HG02571 (cell line): ENCODE results near the gene TCF7L2.

ENCODE experiments used
- ATAC-seq: cut with Tn5 transposase; IDR thresholded peaks from one replicate; pipeline ENCODE4 v1.9.1; 2021; ENCODE audit warnings: mild to moderate bottlenecking, moderate library complexity; ENCODE audit not compliant: unreplicated experiment

The TCF7L2 gene

DNA sequence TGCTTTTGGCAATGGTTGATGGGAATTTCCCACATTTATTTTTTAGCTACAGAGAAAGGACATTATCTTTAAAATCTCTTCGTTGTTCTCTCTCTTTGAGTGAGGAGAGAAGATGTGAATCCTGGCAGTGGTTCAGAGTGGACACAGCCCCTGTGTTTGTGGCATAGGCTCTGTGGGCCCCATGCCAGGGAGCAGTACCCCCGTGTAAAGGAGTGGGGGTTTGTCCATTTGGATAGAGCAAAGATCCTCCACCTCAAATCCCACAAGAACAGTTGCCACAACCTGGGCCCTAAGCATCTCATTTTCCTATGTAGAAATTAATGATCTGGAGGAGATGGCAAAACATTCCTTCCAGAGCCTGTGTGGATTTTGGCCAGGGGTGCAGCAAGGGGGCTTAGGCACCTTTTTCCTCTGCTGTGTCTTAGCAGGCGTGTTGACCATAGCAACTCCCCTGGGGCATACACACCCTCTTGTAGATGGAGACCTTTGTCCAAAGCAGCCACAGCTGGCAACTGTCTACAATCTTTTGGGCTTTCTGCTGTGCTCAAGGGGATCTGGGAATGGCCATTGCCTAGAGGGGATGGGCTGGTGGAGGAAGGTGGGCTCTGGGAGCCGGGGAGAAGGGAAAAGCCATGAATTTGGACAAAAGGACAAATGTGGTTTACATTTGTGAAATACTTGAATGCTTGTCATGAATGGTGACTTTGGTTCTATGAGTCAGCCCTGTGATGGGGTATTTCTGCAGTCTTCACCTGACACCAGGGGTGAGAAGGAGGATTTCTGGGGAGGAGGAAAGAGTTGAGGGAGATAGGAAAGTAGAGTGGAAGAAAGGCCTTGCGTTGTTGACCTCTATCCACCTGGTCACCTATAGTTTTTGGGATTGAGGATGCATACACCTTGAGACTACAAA, 92.0 kb downstream of the TCF7L2 start:
- ATAC-seq = no peak

DNA sequence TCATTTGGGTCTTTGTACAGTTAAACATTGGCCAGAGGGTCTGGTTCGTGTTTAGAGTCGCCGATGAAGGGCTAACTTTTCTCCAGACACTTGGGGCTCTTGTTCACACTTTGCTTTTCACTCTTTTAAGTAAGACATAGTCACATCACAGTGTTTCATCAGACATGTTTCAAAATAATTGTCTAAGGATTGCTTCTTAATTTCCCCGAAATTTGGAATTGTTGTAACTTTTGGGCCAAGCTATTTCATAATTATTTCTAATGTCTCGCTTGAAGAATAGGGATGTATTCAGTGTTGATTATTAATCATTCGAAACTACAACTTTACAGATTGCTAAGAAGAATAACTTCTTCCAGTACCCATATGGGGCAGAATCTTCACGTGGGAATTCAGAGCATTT, 92.8 kb downstream of the TCF7L2 start:
- no peak for ATAC-seq

DNA sequence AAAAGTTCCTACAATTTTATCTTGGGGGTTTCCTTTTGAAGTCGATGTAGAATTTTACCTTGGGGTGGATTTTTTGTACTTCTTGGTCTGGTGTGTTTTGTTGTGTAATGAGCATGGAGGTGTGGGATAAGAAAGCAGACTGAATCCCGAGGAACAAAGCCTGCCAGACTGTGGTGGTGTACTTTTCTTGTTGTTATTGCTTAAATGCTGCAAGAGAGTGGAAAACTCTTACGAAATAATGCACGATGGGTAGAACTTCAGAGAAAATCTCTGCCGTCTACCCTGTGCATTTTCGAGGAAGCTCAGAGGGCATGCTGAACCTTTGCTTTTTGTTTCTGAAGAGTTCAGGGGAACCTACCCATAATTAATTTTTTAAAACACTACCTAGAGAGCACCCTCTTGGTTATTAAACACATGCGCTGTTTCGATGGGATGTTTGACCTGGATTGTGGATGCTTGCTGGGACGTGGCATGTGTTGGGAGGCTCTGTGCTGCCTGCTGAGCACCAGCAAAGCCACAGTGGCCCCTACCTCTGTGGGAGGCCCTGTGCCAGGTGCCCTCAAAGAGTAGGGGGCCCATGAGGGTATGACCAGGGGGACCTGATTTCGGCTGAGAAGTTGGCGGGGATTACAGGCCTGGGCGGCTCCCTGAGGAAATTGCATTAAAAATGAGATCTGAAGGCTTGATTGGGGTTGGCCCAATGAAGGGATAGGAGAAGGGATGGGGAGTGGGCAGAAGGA, 94.1 kb downstream of the TCF7L2 start:
- ATAC-seq = no peak

DNA sequence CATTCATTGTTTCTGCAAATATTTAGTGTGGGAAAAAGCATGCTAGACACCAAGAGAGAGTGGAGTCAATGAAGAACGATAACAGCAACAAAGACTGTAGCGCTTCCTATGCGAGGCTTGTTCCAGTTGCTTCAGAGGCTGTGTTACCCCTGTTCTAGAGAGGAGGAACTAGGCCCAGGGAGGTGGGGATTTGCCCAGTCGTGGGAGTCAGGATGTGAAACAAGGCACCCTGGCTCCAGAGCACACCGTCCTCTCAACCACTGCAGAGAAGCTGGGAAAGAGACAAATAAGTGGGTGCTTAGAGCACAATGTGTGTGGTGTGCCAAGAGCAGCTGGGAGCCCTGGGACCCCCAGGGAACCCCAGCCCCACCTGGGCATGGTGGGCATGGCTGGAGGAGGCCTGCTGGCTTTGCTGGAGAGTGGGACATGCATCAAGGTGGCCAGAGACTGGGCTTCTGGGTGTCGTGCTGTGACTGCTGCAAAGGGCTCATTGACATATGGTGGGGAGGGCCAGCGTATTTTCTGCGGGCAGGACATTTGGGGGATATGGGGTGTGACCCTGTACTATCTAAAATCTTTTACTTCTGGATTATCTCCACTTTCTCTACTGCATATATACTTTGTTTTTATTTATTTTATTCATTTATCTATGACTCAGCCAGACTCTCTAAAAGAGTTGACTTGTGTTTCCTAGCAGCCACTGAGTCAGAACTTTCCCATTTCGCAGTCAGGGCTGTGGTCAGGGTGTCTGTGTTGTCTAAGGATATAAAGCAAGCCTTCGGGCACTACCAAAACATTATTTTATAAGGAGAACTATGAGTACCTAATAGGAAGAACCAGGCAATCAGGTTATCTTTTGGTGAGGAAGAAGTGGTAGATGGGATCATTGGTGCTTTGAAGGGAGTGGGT, 95.4 kb downstream of the TCF7L2 start:
- ATAC-seq = no peak

DNA sequence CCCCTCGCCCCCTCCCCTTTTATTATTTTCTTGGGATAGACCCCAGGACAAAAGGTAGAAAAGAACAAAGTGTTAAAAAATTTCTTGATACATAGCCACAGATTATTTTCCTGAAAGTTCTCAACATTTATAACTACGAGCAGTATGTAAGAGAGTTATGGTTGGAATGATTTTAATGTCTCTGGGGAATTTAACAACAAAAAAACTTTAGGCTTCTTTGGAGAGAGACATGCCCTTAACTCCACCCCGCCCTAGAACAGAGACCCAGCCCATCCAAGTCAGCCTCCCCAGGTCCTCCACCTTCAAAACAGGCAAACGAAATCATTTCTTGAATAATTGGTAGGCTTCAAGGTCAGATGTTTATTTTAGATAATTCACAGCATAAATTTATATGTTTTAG, 97.1 kb downstream of the TCF7L2 start:
- ATAC-seq = no peak

DNA sequence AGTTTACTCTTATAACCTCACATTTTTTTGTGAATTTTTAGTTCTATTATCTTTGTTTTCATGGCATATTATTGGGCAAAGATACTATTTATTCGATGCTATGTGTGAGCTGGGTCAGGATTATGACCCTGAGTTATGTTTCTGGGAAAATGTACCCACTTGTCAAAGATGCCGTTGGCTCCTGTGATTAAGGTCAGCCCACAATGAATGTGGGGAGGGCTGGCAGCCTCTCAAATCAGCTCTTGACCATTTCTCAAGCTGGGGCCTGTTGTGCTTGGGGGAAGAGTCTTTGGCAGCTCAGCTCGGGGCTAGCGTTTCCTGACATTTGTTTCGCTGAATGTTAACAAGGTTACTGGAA, 97.5 kb downstream of the TCF7L2 start:
- ATAC-seq = no peak

DNA sequence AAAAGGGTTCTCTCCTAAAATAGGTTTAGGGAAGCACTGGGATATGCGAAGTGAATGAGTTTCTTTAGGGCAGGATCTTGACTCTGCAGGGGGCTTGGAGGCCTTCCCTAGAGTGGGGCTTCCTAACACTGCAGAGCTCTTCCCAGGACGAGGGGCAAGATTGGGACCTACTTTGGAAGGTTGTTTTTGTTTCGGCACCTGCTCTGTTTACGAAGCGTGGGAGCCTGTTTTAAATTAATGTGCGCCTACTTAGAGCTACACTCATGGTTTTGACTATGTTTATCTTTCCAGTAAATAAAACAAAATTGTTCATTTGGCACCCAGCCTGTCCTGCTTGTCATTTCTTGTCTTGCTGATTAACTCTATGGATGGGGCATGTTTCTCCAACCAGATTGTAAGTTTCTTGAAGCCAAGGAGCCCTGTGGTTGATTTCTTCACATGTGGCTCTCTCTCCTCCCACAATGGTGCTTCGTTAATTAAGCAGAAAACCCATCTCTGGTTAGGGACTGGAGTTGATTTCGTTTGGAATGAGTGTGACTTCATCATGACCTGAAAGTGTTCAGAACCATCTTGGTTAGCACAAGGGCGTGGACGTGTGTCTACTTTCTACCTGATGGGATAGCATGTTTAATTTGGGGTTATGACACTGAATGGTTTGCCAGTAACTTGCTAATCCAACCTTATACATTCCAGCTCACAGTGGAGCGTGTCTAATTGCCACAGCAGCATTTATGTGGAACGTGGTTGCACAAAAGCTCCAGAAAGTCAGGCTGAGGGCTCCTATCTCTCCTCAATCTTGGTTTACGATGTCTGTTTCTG, 98.1 kb downstream of the TCF7L2 start:
- no peak for ATAC-seq

DNA sequence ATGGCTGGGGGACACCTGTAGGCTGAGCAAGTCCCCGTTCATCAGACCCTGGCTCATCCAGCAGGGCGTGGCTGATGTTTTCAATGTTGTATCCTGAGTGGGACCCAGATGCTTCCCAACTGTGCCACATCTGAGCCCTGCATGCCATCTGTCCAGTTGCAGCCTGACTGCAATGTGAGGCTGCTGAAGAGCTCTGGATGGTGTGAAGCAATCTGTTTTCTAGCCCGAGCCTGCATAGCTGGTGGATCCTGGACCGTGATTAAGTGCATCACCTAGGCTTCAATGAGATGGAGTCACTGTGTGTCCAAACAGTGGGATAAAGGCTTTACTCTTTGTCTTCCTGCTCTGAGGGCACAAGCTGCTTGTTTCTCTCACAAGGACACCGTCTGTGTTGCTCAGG, 99.8 kb downstream of the TCF7L2 start:
- ATAC-seq = no peak

DNA sequence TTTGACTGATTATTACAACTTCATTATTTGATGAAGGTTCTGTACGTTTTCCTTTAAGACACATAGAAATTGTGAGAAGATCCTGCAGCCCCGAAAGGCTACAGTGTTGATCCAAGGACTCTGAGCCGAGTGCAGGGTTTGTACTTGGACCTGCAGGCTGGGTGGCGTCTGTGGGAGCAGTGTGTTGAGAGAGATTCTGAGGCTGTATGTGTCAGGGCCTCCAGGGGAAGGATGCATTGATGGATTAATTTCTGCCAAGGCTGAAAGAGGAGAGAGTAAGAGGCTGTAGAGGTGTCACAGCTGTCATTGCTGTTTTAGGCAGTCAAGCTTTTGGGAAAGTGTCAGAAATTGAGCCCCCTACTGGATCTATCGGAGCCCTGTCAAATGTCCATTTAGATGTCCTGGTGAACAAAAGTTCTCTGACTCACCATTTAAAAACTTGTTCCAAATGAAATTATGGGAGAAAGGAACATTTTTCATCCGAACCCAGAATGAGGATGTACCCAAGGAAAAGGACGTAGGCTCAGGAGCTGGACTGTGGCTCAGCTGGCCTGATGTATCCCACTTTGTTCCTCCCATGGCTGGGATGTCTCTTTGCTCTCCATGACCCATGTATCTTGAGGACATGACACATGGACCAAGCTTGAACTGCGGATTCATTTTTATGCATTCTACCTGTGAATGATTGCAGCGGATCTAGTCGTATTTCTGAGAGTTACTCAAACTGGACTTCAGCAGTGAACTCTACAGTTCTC, 102.2 kb downstream of the TCF7L2 start:
- no peak for ATAC-seq

DNA sequence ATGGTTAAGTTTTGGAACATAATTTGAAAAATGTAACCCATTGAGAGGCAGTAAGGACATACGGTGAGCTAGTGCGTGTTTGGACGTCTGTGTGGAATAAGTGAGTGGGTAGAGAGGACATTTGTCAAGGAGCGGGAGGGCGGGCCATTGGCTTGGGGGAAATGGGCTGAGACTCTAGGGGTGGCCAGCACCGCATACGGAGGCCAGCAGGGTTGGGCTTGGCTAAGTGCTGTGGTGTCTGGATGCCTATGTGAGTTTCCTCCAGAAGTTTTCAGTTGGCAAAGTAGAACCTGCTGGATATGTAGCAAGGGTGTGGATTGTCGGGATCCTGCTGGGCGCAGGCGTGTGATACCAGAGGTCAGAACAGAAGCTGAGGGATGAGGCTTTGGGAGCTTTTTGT, 103.0 kb downstream of the TCF7L2 start:
- no peak for ATAC-seq

DNA sequence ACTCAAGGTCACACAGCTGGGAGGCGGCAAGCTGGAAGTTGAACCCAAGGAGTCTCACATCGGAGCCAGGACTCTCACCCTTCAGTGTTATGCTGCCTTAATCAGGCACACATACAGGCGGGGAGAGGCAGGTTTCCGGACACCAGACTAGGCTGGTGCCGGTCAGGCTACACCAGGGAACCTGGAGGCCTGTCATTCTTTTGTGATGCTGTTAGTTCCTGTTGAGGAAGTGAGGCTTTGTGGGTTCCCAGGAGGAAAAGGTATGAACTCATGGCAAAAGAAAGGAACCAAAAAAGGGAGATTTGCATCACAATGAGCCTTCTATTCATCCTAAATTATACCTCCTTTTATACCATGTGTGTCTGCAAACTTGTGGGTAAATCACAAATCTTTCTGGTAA, 103.8 kb downstream of the TCF7L2 start:
- ATAC-seq = no peak

DNA sequence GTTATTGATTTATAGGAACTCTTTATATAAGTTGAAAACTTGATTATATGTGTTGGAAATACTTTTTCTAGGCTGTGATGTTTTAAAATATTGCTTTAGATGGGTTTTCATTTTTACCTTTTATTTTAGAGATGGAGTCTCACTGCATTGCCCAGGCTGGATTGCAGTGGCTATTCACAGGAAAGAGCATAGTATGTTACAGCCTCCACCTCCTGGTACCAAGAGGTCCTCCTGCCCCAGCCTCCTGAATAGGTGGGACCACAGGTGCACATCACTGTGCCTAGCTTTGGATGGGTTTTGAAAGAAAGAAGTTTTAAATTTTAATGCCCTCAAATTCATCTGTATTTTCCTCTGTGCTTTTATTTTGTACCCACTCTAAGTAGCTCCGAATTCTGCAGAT, 105.4 kb downstream of the TCF7L2 start:
- ATAC-seq = no peak

DNA sequence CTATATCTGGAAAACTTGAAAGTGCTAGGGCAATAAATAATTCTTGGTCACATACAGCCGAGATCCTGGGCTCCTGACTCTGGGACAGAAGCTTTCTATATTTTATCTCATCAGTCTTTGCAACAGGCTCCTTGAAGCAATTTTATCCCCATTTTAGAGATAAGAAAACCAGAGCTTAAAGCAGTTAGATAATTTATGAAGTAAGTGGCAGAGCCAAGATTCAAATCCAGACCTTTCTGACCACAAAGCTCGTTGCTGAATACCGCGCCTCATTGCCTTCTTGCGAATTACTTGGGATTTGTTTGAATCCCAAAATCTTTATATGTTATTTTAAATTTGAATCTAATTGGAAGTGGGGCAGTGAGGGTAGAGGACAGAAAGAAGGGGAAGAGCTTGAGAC, 106.0 kb downstream of the TCF7L2 start:
- ATAC-seq = no peak

DNA sequence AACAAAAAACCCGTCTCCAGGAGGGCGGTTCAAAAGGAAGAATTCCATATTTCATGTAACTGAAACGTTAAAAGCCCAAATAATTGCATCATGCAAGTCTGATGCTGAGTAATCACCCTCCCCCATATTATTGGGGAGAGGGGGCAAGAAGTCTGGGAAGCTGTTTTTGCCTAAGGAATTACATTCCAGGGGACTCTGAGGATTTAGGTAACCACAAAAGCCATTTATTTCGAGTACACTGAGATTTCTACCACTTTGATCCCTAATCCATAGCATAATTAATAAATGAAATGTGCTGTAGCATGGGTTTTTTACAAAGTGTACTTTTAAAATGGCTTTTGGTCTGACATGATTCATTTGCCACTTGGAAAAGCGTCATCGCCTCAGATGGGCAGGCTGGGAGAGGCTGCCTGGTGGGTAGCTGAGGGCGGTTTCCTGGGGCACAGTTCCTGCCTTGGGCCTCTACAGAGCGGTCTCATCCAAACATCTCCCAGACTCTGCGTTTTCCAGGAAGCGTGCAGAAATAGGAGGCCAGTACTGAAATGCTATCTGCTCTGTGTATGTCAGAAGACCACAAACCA, 106.5 kb downstream of the TCF7L2 start:
- ATAC-seq = no peak

DNA sequence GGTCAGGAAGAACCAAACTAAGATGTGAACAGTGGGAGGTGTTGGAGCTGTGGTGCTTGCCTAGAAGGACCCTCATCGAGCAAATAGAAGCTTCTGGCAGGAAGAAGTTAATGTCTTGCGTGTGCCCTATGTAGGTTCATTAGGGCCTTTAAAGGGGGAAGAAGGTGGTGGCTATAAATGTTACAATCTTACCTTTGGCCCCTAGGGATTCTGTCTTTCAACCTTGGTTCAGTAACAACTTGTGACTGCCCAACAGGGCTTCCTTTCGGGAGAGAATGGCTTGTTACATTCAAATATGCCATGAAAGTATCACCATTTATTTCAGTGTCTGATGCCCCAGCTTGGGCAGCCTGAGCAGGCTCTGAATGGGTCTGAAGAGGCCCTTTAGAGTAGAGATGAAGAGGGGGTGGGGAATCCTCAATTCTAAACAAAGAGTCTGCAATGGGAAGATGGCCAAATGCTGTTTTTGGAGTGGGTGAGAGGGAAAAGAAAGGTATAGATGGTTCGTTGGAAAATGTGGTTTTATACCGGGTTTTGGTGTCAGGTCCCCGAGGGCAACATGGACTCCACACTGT, 108.0 kb downstream of the TCF7L2 start:
- no peak for ATAC-seq

DNA sequence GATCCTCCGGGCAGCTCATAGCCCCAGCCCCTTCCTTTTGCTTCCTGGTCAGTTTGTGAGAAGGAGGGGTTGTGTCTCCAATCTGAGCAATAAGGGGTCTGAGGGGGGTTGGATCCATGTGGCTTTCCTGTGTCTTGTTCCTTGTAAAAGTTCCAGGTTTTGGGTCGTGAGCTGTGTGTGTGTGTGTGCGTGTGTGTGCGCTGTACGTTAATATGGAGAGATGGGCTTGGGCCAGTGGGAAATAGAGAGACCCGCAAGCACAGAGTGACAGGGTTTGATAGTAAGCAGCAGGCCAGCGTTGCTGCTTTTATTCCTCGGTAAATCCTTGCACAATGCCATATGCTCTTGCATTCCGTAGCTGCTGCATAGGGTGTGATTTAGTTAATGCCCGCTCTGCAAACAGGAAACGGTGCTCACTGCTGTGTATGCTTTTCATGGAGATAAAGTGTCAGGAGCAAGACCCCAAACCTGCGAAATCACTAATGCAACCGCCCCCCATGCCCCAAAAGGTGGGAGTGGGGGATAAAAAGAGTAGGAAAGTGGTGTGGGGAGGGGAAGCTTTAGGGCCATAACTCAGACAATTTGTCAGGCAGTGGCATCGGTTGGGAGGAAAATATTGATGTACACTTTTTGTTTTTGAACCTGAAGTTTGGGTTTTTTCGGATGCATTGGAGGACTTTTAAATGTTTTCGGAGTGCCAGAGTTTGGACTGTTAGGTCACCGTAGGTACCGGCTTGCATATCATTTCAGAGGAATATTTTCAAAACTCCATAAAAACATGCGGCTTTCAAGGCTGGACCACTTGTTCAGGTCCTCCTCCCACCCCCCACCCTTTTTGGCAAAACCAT, 108.7 kb downstream of the TCF7L2 start:
- ATAC-seq = no peak

DNA sequence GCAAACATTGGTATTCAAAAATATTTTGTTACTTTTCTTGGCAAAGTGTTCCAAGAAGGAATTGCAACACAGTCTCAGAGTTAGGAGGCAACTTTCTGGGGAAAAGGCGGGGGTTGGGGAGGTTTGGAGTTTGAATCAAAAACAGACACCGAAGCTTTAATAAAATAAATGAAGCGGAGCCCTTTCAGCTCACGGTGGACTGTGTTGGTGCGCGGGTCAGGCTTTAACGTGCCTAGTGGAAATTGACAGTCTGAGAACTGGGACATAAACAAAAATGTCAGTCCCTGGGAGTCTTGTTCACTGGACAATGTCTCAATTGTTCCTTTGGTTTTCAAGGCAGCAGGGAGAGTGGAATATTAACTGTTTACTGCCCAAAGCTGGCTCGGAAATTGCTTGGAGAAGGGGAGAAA, 109.3 kb downstream of the TCF7L2 start:
- ATAC-seq = no peak
